Stimulated activated CD4-positive, alpha-beta T cell treated with anti-CD3 and anti-CD28 coated beads, Interleukin-4, amount 100 ng/mL, for 4 hours (primary cell): ENCODE measurements around the gene RIPPLY2.
A peak's percentile ranks its signal among the peaks of the same experiment; 100 is the strongest.
"Not testable (repeated sequence)": the region's sequence is repeated elsewhere in the genome, so short reads cannot be mapped to it uniquely, and the experiment has no call there.

ENCODE experiments used
- DNase-seq, 2 experiments: peaks; one replicate each; pipeline ENCODE4 v3.0.0-alpha.2; 2020

RIPPLY2 gene

GRCh38 chr6:83853178-83854000 is at the start of gene RIPPLY2:
Gene RIPPLY2, plus strand, starts transcription at chr6:83853360. Its CDS starts 57 bp downstream, at chr6:83853417.
- no peak for DNase-seq

- DNase-seq: not testable (repeated sequence)
Measured at GRCh38 chr6:83803492-83803891, 49.7 kb upstream of the RIPPLY2 start.

- DNase-seq: no peak
Measured at GRCh38 chr6:83804886-83805285, 48.3 kb upstream of the RIPPLY2 start.

- DNase-seq: no peak
Measured at GRCh38 chr6:83808005-83808404, 45.2 kb upstream of the RIPPLY2 start.

- DNase-seq: no peak
Measured at GRCh38 chr6:83808926-83809325, 44.2 kb upstream of the RIPPLY2 start.

- no peak for DNase-seq
Measured at GRCh38 chr6:83812595-83812994, 40.6 kb upstream of the RIPPLY2 start.

- no peak for DNase-seq
Measured at GRCh38 chr6:83815631-83816272, 37.4 kb upstream of the RIPPLY2 start.

- DNase-seq: no peak
Measured at GRCh38 chr6:83822629-83823169, 30.5 kb upstream of the RIPPLY2 start.

GRCh38 chr6:83824388-83824801 is 28.8 kb upstream of the RIPPLY2 start:
- DNase-seq: no peak

GRCh38 chr6:83824831-83825230 is 28.3 kb upstream of the RIPPLY2 start:
- DNase-seq: no peak

- DNase-seq: no peak
Measured at GRCh38 chr6:83827050-83827449, 26.1 kb upstream of the RIPPLY2 start.

- no peak for DNase-seq
Measured at GRCh38 chr6:83838727-83839126, 14.4 kb upstream of the RIPPLY2 start.

- DNase-seq: no peak
Measured at GRCh38 chr6:83844170-83844569, 9.0 kb upstream of the RIPPLY2 start.

- DNase-seq: no peak
Measured at GRCh38 chr6:83846291-83846690, 6.9 kb upstream of the RIPPLY2 start.

- no peak for DNase-seq
Measured at GRCh38 chr6:83847179-83847578, 6.0 kb upstream of the RIPPLY2 start.

- DNase-seq: no peak
Measured at GRCh38 chr6:83849127-83849526, 4.0 kb upstream of the RIPPLY2 start.

- DNase-seq: no peak
Measured at GRCh38 chr6:83849610-83850009, 3.5 kb upstream of the RIPPLY2 start.

- DNase-seq: no peak
Measured at GRCh38 chr6:83852528-83853177, 507 bp upstream of the RIPPLY2 start.

GRCh38 chr6:83854001-83854501 is 891 bp downstream of the RIPPLY2 start:
- DNase-seq: no peak

- DNase-seq: no peak
Measured at GRCh38 chr6:83854766-83855165, 1.6 kb downstream of the RIPPLY2 start.

GRCh38 chr6:83859410-83860358 is 6.5 kb downstream of the RIPPLY2 start, which contains the start of gene CYB5R4:
Gene CYB5R4, plus strand, starts transcription at chr6:83859689. Its CDS starts 94 bp downstream, at chr6:83859783.
- DNase-seq: peak; percentile 90

- no peak for DNase-seq
Measured at GRCh38 chr6:83860359-83860755, 7.2 kb downstream of the RIPPLY2 start.
